A673 (cell line): Measurements from ENCODE around the gene CCDC83. TPM values are rescaled to one million over a fixed set of nuclear protein-coding genes. Genes with fewer than 3 reads are reported as not detected.
"Not testable (repeated sequence)": the region's sequence is repeated elsewhere in the genome, so short reads cannot be mapped to it uniquely, and the experiment has no call there.

Source experiments
- BruUV-seq: library from RNA; stranded (reverse); fragments of 400-500 nt; replicated peaks from 2 replicates; lab custom pipeline; 2021; lab: Mats Ljungman, UMichigan
- CTCF ChIA-PET: fragments of 300-600 bp; sonication (Branson Sonifier 250); formaldehyde crosslinking; loops from one replicate; lab custom pipeline; 2022; ENCODE audit warnings: antibody characterized with exemption; lab: Charles Lee
- POLR2A ChIA-PET: fragments of 300-600 bp; sonication (Branson Sonifier 250); formaldehyde crosslinking; loops from one replicate; lab custom pipeline; 2022; ENCODE audit warnings: antibody characterized with exemption; ENCODE audit not compliant: low non-redundant PET; lab: Charles Lee
- DNase-seq: peaks from one replicate; pipeline ENCODE4 v3.0.0-alpha.2; 2015; ENCODE audit warnings: low spot score
- H3K27ac ChIP-seq: fragments of 200-600 bp; sonication (generic); 2 replicates; pipeline ENCODE4 v1.5.1; 2016; ENCODE audit warnings: mixed run types, low read depth, mild to moderate bottlenecking, mixed read lengths, antibody characterized with exemption, low read length; ENCODE audit not compliant: poor library complexity, severe bottlenecking
- H3K27me3 ChIP-seq: fragments of 200-600 bp; sonication (generic); replicated peaks from 2 replicates; pipeline ENCODE4 v1.6.1; 2017; ENCODE audit warnings: mixed run types, low read depth, mild to moderate bottlenecking, mixed read lengths, antibody characterized with exemption, low read length; ENCODE audit not compliant: insufficient read depth, poor library complexity
- H3K36me3 ChIP-seq: fragments of 200-600 bp; sonication (generic); 2 replicates; pipeline ENCODE4 v1.6.1; 2016; ENCODE audit warnings: mixed run types, mild to moderate bottlenecking, mixed read lengths, antibody characterized with exemption, low read length; ENCODE audit not compliant: insufficient read depth, poor library complexity, severe bottlenecking
- H3K4me1 ChIP-seq: fragments of 200-600 bp; sonication (generic); 2 replicates; pipeline ENCODE4 v1.6.1; 2017; ENCODE audit warnings: mixed run types, mild to moderate bottlenecking, mixed read lengths, antibody characterized with exemption, low read length; ENCODE audit not compliant: insufficient read depth, poor library complexity, severe bottlenecking
- H3K4me3 ChIP-seq: fragments of 200-600 bp; sonication (generic); 2 replicates; pipeline ENCODE4 v1.5.1; 2016; ENCODE audit warnings: low read depth, mixed run types, mild to moderate bottlenecking, mixed read lengths, low read length; ENCODE audit not compliant: poor library complexity, severe bottlenecking
- H3K9me3 ChIP-seq: fragments of 200-600 bp; sonication (generic); 2 replicates; pipeline ENCODE4 v1.6.1; 2016; ENCODE audit warnings: mixed run types, low read depth, mild to moderate bottlenecking, mixed read lengths, antibody characterized with exemption, low read length; ENCODE audit not compliant: poor library complexity, severe bottlenecking
- CTCF ChIP-seq: fragments of 300-800, 200-600 bp; sonication (generic); conservative IDR thresholded peaks from 2 replicates; pipeline ENCODE4 v1.5.1; 2017; ENCODE audit warnings: low read depth, mild to moderate bottlenecking, antibody characterized with exemption, low read length, moderate library complexity, mixed read lengths
- EZH2 ChIP-seq: fragments of 200-600 bp; sonication (generic); IDR thresholded peaks from 2 replicates; pipeline ENCODE4 v1.6.1; 2017; ENCODE audit warnings: borderline replicate concordance, low read depth, mild to moderate bottlenecking, mixed read lengths, antibody characterized with exemption, low read length; ENCODE audit not compliant: poor library complexity, severe bottlenecking
- intact Hi-C: fragments of 100-400 bp; cut with micrococcal nuclease; formaldehyde crosslinking; loops from one replicate; pipeline ENCODE4 v1.10.0; 2022; ENCODE audit not compliant: unreplicated experiment
- total RNA-seq: library from RNA; stranded (reverse); gene quantifications from 2 replicates; pipeline ENCODE4 v1.2.3, GENCODE V29; 2021

The CCDC83 gene
- total RNA-seq, 1 experiment from 2014 or later, result not detected

- no peak overlapping the region for H3K4me3 ChIP-seq
- peak; percentile 95 for DNase-seq
- H3K4me1 ChIP-seq, result peaks cover 8% of the 10 kb centered on the region
- H3K9me3 ChIP-seq, result no peaks in the 10 kb centered on the region
- CTCF ChIA-PET, result no interaction called here
- no peak overlapping the region for H3K27ac ChIP-seq
- H3K36me3 ChIP-seq, result no peaks in the 10 kb centered on the region
- POLR2A ChIA-PET, result no interaction called here
- intact Hi-C loops, result no loop called here
- BruUV-seq, result no TSS peak
- H3K27me3 ChIP-seq, result peaks cover 9% of the 10 kb centered on the region
- TF ChIP-seq EZH2 (no peak), CTCF (0 out of 2 replicates have a peak, but pooled peaks have one; percentile 24)
These were observed 64.0 kb downstream of the CCDC83 start for GRCh38 chr11:85918910-85919794.

- TF ChIP-seq EZH2, result no peak
- TF ChIP-seq CTCF, result no peak
- ChIA-PET POLR2A (no interaction called here), CTCF (no interaction called here)
- Histone ChIP-seq H3K4me1 (peaks cover 8% of the 10 kb centered on the region), H3K36me3 (no peaks in the 10 kb centered on the region), H3K27ac (no peak overlapping the region), H3K9me3 (no peaks in the 10 kb centered on the region), H3K4me3 (no peak overlapping the region), H3K27me3 (peaks cover 18% of the 10 kb centered on the region)
- BruUV-seq, result no TSS peak
- intact Hi-C loops, result no loop called here
- no peak for DNase-seq
These were observed 67.2 kb downstream of the CCDC83 start for GRCh38 chr11:85922367-85922766.

- no peak for DNase-seq
- Histone ChIP-seq H3K27ac (no peak overlapping the region), H3K4me3 (no peak overlapping the region), H3K9me3 (no peaks in the 10 kb centered on the region), H3K36me3 (no peaks in the 10 kb centered on the region), H3K4me1 (peaks cover 6% of the 10 kb centered on the region), H3K27me3 (peaks cover 29% of the 10 kb centered on the region)
- ChIA-PET POLR2A (no interaction called here), CTCF (no interaction called here)
- intact Hi-C loops, result no loop called here
- TF ChIP-seq EZH2, result no peak
- TF ChIP-seq CTCF, result no peak
- no TSS peak for BruUV-seq
These were observed 68.3 kb downstream of the CCDC83 start for GRCh38 chr11:85923455-85923854.

- POLR2A ChIA-PET, H3K4me1 ChIP-seq, H3K4me3 ChIP-seq, H3K36me3 ChIP-seq, BruUV-seq, intact Hi-C loops, DNase-seq, H3K9me3 ChIP-seq, H3K27ac ChIP-seq: not testable (repeated sequence)
- CTCF ChIA-PET, result interaction anchor here (0.7 kb wide), 1 partner anchor 230 kb away, joined by 9 read pairs; no protein-coding TSS in a partner anchor
- H3K27me3 ChIP-seq, result peaks cover 29% of the 10 kb centered on the region
These were observed 71.6 kb downstream of the CCDC83 start for GRCh38 chr11:85926653-85927214.
